GM18507 (cell line): Measurements from ENCODE around the gene CEP89.
"Not testable (repeated sequence)": the region's sequence is repeated elsewhere in the genome, so short reads cannot be mapped to it uniquely, and the experiment has no call there.

Experiments
- DNase-seq: peaks from one replicate; pipeline ENCODE4 v3.0.0; 2011; ENCODE audit warnings: low read depth; ENCODE audit not compliant: insufficient read length; ENCODE audit errors: extremely low spot score
- FAIRE-seq: peaks from 2 replicates; lab custom pipeline; 2011; peaks lifted over from hg19 to GRCh38; lab: Jason Lieb, UNC

The CEP89 gene

GRCh38 chr19:32971012-32971595 is 654 bp downstream of the CEP89 start:
- FAIRE-seq = no peak

GRCh38 chr19:32969549-32969948 is 2.2 kb downstream of the CEP89 start:
- FAIRE-seq = no peak
- no peak for DNase-seq

More at GRCh38 chr19:32971012-32971595, 654 bp downstream of the CEP89 start:
- DNase-seq = no peak

DNA sequence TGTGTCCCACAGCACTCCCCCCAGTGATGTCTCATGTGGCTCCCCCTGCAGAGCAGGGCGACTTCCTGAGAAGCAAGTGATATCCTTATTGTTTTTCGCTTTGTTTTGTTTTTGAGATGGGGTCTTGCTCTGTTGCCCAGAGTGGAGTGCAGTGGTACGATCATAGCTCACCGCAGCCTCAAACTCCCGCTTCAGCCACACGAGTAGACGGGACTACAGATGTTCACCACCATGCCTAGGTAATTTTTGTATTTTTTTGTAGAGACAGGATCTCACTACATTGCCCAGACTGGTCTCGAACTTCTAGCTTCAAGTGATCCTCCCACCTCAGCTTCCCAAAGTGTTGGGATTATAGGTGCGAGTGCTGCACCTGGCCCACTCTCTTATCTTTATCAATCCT is 5.0 kb downstream of the CEP89 start:
- FAIRE-seq = no peak
- no peak for DNase-seq

DNA sequence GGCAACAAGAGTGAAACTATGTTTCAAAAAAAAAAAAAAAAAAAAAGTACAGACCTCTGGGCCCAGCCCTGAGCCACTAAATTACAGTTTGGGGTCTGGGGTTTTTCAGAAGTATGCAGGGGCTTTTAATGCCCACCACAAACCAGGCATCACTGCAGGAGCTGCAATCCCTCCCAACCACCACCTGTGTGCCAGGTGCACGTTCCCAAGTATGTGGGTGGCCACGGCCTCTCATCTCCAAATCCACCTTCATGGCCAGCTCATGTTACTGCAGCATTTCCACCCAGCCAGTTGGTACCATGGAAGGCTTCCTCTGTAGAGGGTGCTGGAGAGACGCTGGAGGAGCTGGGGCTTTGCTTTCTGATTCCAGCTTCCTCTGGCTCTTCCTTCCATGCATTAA is 26.5 kb downstream of the CEP89 start:
- FAIRE-seq = no peak

DNA sequence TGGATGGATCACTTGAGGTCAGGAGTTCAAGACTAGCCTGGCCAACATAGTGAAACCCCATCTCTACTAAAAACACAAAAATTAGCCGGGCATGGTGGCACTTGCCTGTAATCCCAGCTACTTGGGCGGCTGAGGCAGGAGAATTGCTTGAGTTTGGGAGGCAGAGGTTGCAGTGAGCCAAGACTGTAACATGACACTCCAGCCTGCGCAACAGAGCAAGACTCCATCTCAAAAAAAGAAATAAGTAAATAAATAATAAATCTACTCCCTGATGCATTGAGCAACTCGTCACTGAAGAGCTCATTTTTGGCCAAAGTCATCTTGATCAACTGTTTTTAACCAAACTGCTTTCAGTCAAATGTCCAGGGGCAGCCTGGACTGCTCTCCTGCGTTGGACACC is 30.5 kb downstream of the CEP89 start:
- not testable (repeated sequence) for DNase-seq, FAIRE-seq

More for the DNA sequence above, 26.5 kb downstream of the CEP89 start:
- no peak for DNase-seq

DNA sequence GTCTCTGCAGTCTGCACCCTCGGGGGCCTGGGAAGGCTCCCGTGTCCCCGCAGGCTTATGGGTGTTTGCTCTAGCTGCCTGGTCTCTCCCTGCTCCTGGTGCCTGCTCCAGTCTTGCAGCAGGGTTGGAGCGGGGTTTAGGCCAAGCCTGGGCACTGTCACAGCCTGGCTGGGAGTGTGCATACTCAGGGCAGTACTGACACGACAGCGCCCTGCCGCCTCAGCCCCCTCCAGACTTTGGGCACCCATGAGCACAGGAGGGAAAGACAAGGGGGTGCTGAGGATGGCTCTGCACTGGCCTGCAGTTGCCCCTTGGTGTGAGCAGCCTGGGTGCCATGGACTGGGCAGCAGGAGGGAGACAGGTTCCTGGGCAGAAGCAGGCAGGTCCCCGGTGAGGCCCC is 35.7 kb downstream of the CEP89 start:
- DNase-seq = no peak
- no peak for FAIRE-seq

- DNase-seq = no peak
- no peak for FAIRE-seq
Measured at GRCh38 chr19:32935629-32936028, 36.1 kb downstream of the CEP89 start.

DNA sequence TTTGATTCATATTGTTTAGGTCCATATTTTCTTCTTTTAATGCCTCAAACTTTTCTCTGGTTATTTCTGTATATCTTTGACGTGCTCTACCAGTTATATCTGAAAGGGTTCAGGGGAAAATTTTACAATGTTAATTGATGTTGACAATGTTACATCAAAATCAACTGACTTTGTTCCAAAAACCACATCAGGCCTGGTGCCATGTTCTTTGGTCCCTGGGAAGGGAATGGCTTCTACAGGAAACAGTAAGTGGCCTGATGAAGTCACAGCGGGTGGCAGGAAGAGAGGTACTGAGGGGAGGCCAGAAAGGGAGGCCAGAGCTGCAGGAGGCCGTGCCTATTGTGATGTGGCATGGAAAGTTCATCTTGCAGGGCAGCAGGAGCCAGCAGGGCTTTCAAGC is 38.2 kb downstream of the CEP89 start:
- no peak for FAIRE-seq
- no peak for DNase-seq

GRCh38 chr19:32930567-32930966 is 41.2 kb downstream of the CEP89 start:
- FAIRE-seq (no peak), DNase-seq (no peak)

DNA sequence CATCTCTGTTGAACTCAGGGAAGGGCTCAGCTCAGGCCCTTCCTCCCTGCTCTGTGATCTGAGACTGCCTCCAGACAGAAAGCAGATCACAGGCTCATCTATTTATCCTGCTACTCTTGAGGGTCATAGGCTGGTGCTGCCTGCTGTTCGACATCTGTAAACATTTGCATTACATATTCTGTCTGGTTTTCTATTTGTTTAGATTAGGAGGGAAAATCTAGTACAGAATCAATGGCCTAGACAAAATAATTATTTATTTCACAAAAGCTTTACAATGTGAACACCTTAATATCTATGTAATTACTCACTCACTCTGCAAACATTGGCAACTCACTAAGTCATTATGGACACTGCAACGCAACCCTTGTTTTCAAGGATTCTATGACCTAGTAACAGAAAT is 43.0 kb downstream of the CEP89 start:
- FAIRE-seq = no peak
- DNase-seq = no peak

GRCh38 chr19:32924200-32924599 is 47.6 kb downstream of the CEP89 start:
- FAIRE-seq (no peak), DNase-seq (no peak)

GRCh38 chr19:32921624-32922023 is 50.1 kb downstream of the CEP89 start:
- FAIRE-seq = no peak
- DNase-seq = no peak

- FAIRE-seq (no peak), DNase-seq (no peak)
Measured at GRCh38 chr19:32919365-32919764, 52.4 kb downstream of the CEP89 start.

- DNase-seq (no peak), FAIRE-seq (no peak)
Measured at GRCh38 chr19:32917616-32917996, 54.2 kb downstream of the CEP89 start.

GRCh38 chr19:32916969-32917615 is 54.7 kb downstream of the CEP89 start:
- no peak for FAIRE-seq
- no peak for DNase-seq

DNA sequence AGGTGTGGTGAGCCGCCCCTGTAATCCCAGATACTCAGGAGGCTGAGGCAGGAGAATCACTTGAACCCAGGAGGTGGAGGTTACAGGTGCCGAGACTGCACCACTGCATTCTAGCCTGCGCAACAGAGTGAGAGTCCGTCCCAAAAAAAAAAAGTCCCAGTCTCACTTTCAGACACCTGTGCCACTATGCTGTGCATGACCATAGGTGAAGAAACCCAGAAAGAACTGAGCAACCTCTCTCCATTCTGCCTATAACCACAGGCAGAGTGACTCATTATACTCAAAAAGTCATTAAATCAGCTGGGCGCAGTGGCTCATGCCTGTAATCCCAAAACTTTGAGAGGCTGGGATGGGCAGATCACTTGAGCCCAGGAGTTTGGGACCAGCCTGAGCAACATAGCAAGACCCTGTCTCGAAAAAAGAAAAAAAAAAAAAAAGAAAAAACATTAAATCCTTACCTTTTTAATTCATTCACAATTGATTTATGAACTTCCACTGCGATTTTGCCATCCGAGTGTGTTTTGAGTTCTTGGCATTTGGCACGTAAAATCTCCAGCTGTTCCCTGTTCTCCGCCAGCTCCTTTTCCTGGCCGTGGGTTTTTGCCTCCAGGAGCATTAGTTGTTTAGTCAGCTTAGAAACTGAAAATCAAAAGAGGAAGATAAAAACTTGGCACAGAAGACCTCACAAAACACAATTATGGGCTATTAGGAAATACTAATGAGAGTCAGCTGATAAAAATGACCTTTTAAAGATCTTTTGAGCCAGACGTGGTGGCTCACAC is 56.7 kb downstream of the CEP89 start:
- FAIRE-seq (no peak), DNase-seq (no peak)

- no peak for FAIRE-seq
- no peak for DNase-seq
Measured at GRCh38 chr19:32911467-32911866, 60.3 kb downstream of the CEP89 start.

DNA sequence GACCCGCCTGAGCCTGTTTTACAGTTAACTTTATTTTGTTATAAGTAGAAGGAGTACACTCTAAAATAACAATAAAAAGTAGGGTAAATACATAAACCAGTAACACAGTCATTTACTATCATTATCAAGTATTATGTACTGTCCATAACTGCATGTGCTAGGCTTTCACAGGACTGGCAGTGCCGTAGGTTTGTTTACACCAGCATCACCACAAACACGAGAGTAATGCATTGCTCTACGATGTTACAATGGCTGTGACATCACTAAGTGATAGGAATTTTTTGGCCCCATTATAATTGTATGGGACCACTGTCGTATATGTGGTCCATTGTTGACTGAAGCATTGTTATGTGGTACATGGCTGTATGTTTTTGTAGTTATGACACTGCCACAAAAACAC is 60.9 kb downstream of the CEP89 start:
- FAIRE-seq (no peak), DNase-seq (no peak)

GRCh38 chr19:32910094-32910493 is 61.7 kb downstream of the CEP89 start:
- FAIRE-seq (no peak), DNase-seq (no peak)

GRCh38 chr19:32909257-32909656 is 62.5 kb downstream of the CEP89 start:
- no peak for FAIRE-seq

DNA sequence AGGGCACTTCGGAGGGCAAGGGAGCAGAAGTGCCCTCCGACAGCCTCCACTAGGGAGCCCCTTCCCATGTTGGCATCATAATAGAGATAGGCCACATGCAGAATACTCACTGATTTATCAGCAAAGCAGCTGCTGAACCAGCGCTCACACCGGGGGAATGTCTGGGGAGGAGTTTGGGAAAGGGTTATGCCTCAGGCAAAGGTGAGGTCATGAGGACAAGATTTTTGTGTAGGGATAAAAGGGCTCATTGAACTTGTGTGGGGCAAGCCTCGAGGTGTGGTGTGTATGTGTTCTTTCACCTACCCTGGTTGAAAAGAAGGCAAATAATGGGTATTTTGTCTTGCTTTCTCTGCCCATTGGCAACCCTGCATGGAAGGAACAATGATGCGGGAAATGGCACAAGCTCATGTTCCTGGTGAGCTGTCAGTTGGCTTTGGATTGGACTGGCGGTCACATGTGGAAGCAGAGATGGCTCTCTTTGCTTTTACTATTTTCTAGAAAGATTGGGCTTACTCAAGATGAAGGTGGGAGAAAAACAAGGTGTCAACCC is 63.0 kb downstream of the CEP89 start:
- FAIRE-seq (no peak), DNase-seq (no peak)

More at GRCh38 chr19:32909257-32909656, 62.5 kb downstream of the CEP89 start:
- no peak for DNase-seq
